Nephron progenitor cell (in vitro differentiated cells): ENCODE results near the gene CFAP57.

Experiments
- DNase-seq: peaks from one replicate; pipeline ENCODE4 v3.0.0; 2021
- H3K27ac Mint-ChIP-seq: 2 replicates; pipeline ENCODE4 v1.8.0; 2021; ENCODE audit warnings: mild to moderate bottlenecking, moderate library complexity, mixed read lengths
- H3K27me3 Mint-ChIP-seq: 2 replicates; pipeline ENCODE4 v1.8.0; 2021; ENCODE audit warnings: mild to moderate bottlenecking, low read depth, mixed read lengths; ENCODE audit not compliant: poor library complexity
- H3K36me3 Mint-ChIP-seq: 2 replicates; pipeline ENCODE4 v1.8.0; 2021; ENCODE audit warnings: low read depth, mixed read lengths
- H3K4me1 Mint-ChIP-seq: 2 replicates; pipeline ENCODE4 v1.8.0; 2021; ENCODE audit warnings: mixed read lengths
- H3K4me3 Mint-ChIP-seq: 2 replicates; pipeline ENCODE4 v1.8.0; 2021; ENCODE audit warnings: mild to moderate bottlenecking, moderate library complexity, mixed read lengths
- H3K9me3 Mint-ChIP-seq: 2 replicates; pipeline ENCODE4 v1.8.0; 2021; ENCODE audit warnings: mild to moderate bottlenecking, moderate library complexity, mixed read lengths
- TF ChIP-seq, protein P1 (sequence below): fragments of 200-600 bp; sonication (generic); IDR thresholded peaks from 2 replicates; pipeline ENCODE4 v1.5.0; 2021; ENCODE audit warnings: antibody characterized with exemption

The CFAP57 gene

GRCh38 chr1:43144237-43144636 lies 27.9 kb upstream of the CFAP57 start:
- Mint-ChIP-seq H3K9me3 (peaks cover 18% of the 10 kb centered on the region), H3K4me1 (peaks cover 22% of the 10 kb centered on the region), H3K27me3 (peaks cover 16% of the 10 kb centered on the region), H3K36me3 (peaks cover 17% of the 10 kb centered on the region), H3K27ac (no peak overlapping the region), H3K4me3 (no peak overlapping the region)
- TF ChIP-seq, protein P1, sequence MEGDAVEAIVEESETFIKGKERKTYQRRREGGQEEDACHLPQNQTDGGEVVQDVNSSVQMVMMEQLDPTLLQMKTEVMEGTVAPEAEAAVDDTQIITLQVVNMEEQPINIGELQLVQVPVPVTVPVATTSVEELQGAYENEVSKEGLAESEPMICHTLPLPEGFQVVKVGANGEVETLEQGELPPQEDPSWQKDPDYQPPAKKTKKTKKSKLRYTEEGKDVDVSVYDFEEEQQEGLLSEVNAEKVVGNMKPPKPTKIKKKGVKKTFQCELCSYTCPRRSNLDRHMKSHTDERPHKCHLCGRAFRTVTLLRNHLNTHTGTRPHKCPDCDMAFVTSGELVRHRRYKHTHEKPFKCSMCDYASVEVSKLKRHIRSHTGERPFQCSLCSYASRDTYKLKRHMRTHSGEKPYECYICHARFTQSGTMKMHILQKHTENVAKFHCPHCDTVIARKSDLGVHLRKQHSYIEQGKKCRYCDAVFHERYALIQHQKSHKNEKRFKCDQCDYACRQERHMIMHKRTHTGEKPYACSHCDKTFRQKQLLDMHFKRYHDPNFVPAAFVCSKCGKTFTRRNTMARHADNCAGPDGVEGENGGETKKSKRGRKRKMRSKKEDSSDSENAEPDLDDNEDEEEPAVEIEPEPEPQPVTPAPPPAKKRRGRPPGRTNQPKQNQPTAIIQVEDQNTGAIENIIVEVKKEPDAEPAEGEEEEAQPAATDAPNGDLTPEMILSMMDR = no peak
- no peak for DNase-seq

DNA sequence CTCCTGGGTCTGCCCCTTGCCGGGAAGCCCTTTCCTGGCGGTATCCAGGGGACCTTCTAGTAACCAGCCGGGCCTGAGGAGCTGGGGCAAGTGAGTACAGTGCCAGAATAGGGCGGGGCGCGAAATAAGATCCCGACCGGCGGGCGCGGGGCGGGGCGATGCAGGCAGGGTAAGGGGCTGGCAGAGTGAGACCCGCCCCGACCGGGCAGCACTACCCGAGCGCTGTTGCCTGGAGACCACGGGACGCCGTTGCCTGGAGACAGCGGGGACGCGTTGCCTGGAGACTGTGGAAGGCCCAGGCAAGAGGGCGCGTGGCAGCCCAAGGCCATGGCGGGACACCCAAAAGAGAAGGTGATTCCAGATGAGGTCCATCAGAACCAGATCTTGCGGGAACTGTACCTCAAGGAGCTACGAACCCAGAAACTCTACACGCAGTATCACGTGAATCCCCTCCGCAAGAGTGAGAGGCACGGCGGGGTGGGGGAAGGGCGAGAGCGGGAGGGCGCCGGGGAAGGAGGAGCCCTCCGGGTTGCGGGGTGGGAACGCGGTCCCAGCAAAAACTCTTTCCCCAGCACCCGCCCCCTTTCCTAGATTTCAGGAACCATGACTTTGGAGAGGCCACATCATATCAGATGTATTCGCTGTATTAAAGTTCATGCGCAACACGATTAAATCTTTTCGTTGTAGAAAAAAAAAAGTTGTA lies 24.4 kb upstream of the CFAP57 start:
- Mint-ChIP-seq H3K27ac (peak overlapping the region; percentile 68), H3K36me3 (no peaks in the 10 kb centered on the region), H3K4me3 (peak overlapping the region; percentile 80), H3K27me3 (peaks cover 28% of the 10 kb centered on the region), H3K4me1 (peaks cover 30% of the 10 kb centered on the region), H3K9me3 (no peaks in the 10 kb centered on the region)
- TF ChIP-seq, protein P1 = no peak
- DNase-seq = peak; percentile 99

DNA sequence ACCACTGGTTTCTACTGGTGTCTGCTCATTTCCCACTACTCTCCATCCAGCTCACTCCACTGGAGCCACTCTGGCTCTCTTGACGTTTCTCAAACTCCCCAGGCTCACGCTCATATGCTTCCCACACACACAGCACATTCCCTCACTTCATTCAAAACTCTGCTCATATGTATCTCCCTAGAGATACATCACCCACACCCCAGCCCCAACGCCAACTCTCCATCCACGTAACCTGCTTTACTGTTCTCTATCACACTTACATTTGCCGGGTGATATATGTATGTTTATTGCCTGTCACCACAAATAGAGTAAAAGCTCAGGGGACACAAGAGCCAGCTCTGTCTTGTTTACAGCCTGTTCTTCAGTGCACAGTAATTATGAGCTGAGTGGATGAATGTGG lies 22.2 kb upstream of the CFAP57 start:
- TF ChIP-seq, protein P1 = no peak
- no peaks in the 10 kb centered on the region for H3K9me3 Mint-ChIP-seq
- DNase-seq = no peak
- peaks cover 30% of the 10 kb centered on the region for H3K4me1 Mint-ChIP-seq
- H3K27ac Mint-ChIP-seq = no peak overlapping the region
- H3K36me3 Mint-ChIP-seq = no peaks in the 10 kb centered on the region
- no peak overlapping the region for H3K4me3 Mint-ChIP-seq
- H3K27me3 Mint-ChIP-seq = peaks cover 23% of the 10 kb centered on the region

GRCh38 chr1:43152866-43153265 lies 19.3 kb upstream of the CFAP57 start:
- DNase-seq = no peak
- Mint-ChIP-seq H3K4me3 (no peak overlapping the region), H3K27me3 (peaks cover 18% of the 10 kb centered on the region), H3K4me1 (peaks cover 20% of the 10 kb centered on the region), H3K9me3 (no peaks in the 10 kb centered on the region), H3K36me3 (no peaks in the 10 kb centered on the region), H3K27ac (no peak overlapping the region)
- TF ChIP-seq, protein P1 = no peak

DNA sequence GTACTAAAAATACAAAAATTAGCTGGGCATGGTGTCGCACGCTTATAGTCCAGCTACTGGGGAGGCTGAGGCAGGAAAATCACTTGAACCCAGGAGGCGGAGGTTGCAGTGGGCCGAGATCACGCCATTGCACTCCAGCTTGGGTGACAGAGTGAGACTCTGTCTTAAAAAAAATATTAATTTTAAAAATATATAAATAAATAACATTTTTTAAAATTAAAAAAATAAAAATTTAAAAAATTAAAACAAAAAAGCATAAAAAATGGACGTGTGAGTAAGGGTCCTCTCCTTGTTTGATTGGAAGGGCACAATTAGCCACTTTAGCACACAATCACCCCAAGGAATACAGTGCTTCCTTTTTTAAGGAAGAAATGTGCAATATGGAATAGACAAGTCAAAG lies 18.7 kb upstream of the CFAP57 start:
- no peaks in the 10 kb centered on the region for H3K36me3 Mint-ChIP-seq
- peaks cover 18% of the 10 kb centered on the region for H3K27me3 Mint-ChIP-seq
- H3K4me1 Mint-ChIP-seq = peaks cover 16% of the 10 kb centered on the region
- no peak overlapping the region for H3K27ac Mint-ChIP-seq
- no peak overlapping the region for H3K4me3 Mint-ChIP-seq
- no peak for DNase-seq
- TF ChIP-seq, protein P1 = no peak
- no peaks in the 10 kb centered on the region for H3K9me3 Mint-ChIP-seq

DNA sequence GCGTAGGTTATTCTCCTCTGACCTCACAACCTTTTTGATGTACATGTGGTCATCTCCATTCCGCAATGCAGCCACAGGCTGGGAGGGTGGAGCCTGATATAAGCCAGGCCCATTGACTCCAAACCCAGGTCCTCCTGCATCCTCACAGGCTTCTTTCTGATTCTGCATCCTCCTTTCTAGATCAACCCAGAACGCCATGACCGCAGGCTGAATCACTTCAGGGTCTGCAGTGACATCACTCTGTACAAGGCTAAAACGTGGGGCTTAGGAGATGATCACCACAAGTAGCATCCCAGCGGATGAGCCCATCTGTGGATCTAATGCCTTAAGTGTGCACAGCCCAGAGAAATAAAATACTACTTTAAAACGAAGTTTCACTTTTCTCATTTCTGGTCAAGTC lies 16.1 kb upstream of the CFAP57 start:
- TF ChIP-seq, protein P1 = no peak
- Mint-ChIP-seq H3K9me3 (no peaks in the 10 kb centered on the region), H3K27ac (no peak overlapping the region), H3K27me3 (peaks cover 10% of the 10 kb centered on the region), H3K4me1 (no peaks in the 10 kb centered on the region), H3K4me3 (no peak overlapping the region), H3K36me3 (no peaks in the 10 kb centered on the region)
- DNase-seq = no peak
